Measurements from ENCODE around the gene PGD.

- TF ChIP-seq CTCF (IDR thresholded peaks at IDR 0.05) (no peak), EZH2 (IDR thresholded peaks at IDR 0.05; ENCODE audit: borderline replicate concordance, insufficient read depth, low read depth, low read length, poor library complexity, severe bottlenecking) (no peak)
Measured at GRCh38 chr1:10444795-10445397, 46.0 kb downstream of the PGD start.

Data from B cell (primary cell).